Subcutaneous adipose tissue (tissue), 4 donors: Measurements from ENCODE around the gene ADAMTS3. TPM values are rescaled to one million over a fixed set of nuclear protein-coding genes. Genes with fewer than 3 reads are reported as not detected.

Source experiments
- total RNA-seq, 4 donors: library from RNA; depleted of rRNA; stranded (reverse); fragments of >200 nt; gene quantifications; one replicate each; pipeline ENCODE4 v1.1.0, GENCODE V29; 2016
- TF ChIP-seq, protein P1 (sequence below): fragments of 450-650 bp; IDR thresholded peaks from one replicate; pipeline ENCODE4 v1.5.1; 2016; ENCODE audit warnings: low read depth, mild to moderate bottlenecking, control low read depth, antibody characterized with exemption, moderate library complexity

Gene ADAMTS3
- total RNA-seq, 4 donors from 2014 or later = 1.3 to 4.4 (median 1.8) TPM

DNA sequence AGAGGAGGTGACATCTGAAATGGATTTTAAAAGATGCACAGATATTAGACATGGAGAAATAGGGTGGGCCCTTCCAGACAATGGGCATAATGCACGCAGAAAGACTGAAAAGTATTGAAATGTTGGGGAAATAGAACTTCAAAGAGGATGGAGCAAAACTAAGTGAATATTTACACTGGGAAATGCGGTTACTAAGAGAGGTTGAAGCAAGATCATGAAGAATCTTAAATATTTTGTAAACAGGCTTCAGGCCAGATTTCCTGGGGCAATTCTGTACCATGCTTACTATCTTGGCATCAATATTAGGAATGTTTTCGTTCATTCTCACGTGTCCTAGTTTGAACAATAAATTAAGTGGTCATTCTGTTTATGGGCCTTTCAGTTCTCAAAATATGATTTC, 216.3 kb downstream of the ADAMTS3 start:
- TF ChIP-seq, protein P1, sequence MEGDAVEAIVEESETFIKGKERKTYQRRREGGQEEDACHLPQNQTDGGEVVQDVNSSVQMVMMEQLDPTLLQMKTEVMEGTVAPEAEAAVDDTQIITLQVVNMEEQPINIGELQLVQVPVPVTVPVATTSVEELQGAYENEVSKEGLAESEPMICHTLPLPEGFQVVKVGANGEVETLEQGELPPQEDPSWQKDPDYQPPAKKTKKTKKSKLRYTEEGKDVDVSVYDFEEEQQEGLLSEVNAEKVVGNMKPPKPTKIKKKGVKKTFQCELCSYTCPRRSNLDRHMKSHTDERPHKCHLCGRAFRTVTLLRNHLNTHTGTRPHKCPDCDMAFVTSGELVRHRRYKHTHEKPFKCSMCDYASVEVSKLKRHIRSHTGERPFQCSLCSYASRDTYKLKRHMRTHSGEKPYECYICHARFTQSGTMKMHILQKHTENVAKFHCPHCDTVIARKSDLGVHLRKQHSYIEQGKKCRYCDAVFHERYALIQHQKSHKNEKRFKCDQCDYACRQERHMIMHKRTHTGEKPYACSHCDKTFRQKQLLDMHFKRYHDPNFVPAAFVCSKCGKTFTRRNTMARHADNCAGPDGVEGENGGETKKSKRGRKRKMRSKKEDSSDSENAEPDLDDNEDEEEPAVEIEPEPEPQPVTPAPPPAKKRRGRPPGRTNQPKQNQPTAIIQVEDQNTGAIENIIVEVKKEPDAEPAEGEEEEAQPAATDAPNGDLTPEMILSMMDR = no peak

DNA sequence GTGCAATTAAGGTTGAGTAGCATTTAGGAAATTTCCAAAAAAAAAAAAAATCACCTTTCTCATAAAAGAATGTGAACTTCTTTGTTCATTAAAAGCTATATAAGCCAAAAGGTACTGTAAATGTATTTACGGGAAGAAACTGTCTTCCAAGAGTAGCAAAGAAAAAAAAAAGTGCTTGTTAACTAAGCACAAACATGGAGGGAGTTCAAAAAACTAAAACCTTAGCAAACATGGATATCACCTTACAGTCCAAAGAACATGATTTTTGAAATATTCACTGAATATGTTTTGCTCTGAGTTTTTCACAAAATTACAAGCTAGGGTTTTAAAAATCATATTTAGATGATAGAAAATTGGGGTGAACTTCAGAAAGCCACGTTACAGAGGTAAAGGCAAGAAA, 217.5 kb downstream of the ADAMTS3 start:
- TF ChIP-seq, protein P1 = no peak

DNA sequence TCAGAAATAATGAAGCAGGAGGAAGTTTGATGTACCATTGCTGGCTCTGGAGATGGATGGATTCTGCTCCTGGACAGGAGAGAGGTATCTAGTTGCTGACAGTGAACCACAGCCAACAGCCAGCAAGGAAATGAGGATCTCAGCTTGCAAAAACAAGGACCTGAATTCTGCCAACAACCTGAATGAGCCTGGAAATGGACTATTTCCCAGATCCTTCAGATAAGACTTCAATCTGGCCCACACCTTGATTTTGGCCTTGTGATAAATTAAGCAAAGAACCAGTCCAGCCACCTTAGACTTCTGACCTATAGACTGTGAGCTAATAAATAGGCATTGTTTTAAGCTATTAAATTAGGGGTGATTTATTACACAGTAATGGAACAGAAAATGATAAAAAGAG, 220.3 kb downstream of the ADAMTS3 start:
- TF ChIP-seq, protein P1 = no peak

DNA sequence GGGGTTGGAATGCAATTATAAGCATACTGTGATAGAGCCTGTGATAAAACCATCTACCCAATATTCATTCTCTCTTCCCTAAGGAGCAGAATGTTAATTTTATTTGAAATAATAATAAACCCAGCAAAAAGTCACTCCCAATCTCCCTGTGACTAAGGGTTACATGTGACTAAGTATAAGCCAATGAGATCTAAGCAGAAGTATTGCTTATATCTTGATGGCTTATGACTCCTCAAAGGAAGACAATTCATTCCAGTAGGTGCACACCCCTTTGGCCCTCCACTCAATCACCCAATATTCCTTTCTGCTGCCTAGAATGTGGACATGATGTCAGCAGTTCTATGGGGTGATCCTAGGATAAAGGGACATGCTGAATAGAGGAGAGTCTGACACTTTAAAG, 224.6 kb downstream of the ADAMTS3 start:
- TF ChIP-seq, protein P1 = no peak

DNA sequence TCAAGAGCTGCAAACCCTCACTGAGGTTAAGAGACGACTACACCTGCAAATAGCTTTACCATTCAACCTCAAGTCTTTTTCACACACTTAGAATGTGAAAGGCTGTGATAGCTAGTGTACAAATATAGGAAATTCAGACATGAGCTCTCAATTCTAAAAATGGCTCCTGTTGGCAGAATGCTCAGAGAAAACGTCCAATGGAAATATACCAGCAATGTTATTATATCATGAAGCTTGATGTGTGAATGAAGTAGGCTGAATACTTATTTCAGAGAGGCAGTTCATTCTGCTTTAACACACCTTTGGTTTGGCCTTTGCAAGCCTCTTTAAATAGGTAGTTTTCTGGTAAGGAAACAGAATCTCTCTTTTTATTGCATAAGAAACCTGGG, 227.6 kb downstream of the ADAMTS3 start:
- TF ChIP-seq, protein P1 = no peak

DNA sequence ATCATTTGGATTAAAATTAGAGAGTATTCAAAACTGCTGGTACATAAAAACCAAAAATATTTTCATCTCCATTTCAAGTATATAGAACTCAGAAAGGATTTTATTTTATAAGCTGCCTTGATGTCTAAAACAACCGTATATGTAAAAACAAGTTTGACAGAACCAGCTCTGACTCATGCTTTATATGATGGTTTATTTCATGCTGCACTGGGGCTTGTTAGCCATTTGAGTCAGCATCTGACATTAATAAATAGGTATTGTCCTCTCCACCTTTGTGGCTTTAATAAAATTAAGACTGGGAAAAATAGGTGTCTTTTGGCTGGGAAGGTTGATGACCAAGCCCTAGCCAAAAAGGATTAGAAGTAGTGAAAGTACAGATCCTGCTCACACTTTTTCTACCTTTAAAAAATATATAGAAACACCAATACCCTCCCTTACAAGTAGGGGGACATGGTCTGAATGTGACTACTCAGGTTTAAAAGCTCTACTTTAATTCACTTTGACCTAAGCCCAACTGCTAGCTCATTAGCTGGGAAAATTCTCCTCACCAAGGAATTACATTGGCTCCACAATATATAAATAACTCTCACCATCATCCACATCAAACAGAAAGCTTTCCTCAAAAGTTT, 228.1 kb downstream of the ADAMTS3 start:
- TF ChIP-seq, protein P1 = no peak

DNA sequence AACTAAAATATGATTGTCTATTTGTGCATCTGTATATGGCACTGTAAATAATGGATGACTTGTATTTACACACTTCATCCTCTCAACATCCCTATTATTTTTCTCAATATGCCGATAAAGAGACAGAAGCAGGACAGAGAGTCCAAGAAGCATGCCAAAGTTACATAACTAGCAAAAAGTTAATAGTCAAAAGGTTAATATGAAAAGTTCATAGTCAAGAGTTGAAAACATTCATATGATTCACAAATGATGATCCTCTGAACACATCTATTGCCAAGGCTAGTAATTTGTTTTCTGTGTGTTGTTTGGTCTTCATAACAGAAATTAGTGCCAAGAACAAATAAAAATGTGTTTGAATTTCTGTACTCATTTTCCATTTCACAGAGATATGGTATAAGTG, 231.0 kb downstream of the ADAMTS3 start:
- TF ChIP-seq, protein P1 = no peak
